IMR-90 (cell line): ENCODE measurements around the gene TACC3. TPM values are rescaled to one million over a fixed set of nuclear protein-coding genes. Genes with fewer than 3 reads are reported as not detected.

Experiments used
- ATAC-seq: fragments of 200-7000 bp; cut with Tn5 transposase; 2 replicates; pipeline ENCODE4 v1.9.1; 2020; ENCODE audit warnings: low read depth, mild to moderate bottlenecking, moderate library complexity
- BruUV-seq: library from RNA; stranded (reverse); fragments of 400-500 nt; replicated peaks from 2 replicates; lab custom pipeline; 2021; lab: Mats Ljungman, UMichigan
- CTCF ChIA-PET: fragments of 300-600 bp; formaldehyde crosslinking; extraction: SDS; loops from one replicate; lab custom pipeline; 2021; ENCODE audit warnings: antibody characterized with exemption; lab: Yijun Ruan, JAX
- POLR2A ChIA-PET: fragments of 300-600 bp; sonication (Branson Sonifier 250); formaldehyde crosslinking; loops from one replicate; lab custom pipeline; 2022; ENCODE audit warnings: antibody characterized with exemption; ENCODE audit not compliant: unreplicated experiment; lab: Charles Lee
- DNase-seq: peaks from one replicate; pipeline ENCODE4 v3.0.0; 2013
- H2AFZ ChIP-seq: replicated peaks from 2 replicates; pipeline ENCODE3; 2013; ENCODE audit warnings: low read length, mild to moderate bottlenecking; ENCODE audit not compliant: poor library complexity
- H2AK5ac ChIP-seq: 2 replicates; pipeline ENCODE4 v1.6.1; 2013; ENCODE audit warnings: low read depth, low read length, inconsistent platforms
- H2AK9ac ChIP-seq: replicated peaks from 2 replicates; pipeline ENCODE3; 2013; ENCODE audit warnings: mild to moderate bottlenecking, low read depth, low read length, moderate library complexity; ENCODE audit not compliant: poor library complexity
- H2BK120ac ChIP-seq: 2 replicates; pipeline ENCODE4 v1.6.1; 2013; ENCODE audit warnings: low read depth, low read length, inconsistent platforms
- H2BK15ac ChIP-seq: 3 replicates; pipeline ENCODE4 v1.6.1; 2013; ENCODE audit warnings: low read depth, low read length, inconsistent platforms
- H2BK20ac ChIP-seq: 2 replicates; pipeline ENCODE4 v1.6.1; 2013; ENCODE audit warnings: low read depth, mild to moderate bottlenecking, inconsistent platforms, low read length, moderate library complexity
- H2BK5ac ChIP-seq: 2 replicates; pipeline ENCODE4 v1.6.1; 2013; ENCODE audit warnings: mild to moderate bottlenecking, low read depth, low read length, inconsistent platforms; ENCODE audit not compliant: poor library complexity, severe bottlenecking
- H3K14ac ChIP-seq: replicated peaks from 2 replicates; pipeline ENCODE4 v1.6.1; 2013; ENCODE audit warnings: low read depth, low read length, inconsistent platforms
- H3K18ac ChIP-seq: 2 replicates; pipeline ENCODE4 v1.6.1; 2013; ENCODE audit warnings: low read depth, low read length, control low read depth
- H3K23ac ChIP-seq: 2 replicates; pipeline ENCODE4 v1.6.1; 2013; ENCODE audit warnings: low read depth, low read length, inconsistent platforms
- H3K27ac ChIP-seq: 2 replicates; pipeline ENCODE4 v1.5.1; 2013; ENCODE audit warnings: mild to moderate bottlenecking, control low read depth, low read length; ENCODE audit not compliant: insufficient read depth
- H3K27me3 ChIP-seq: 2 replicates; pipeline ENCODE4 v1.6.1; 2013; ENCODE audit warnings: low read length; ENCODE audit not compliant: control insufficient read depth, insufficient read depth
- H3K36me3 ChIP-seq: 2 replicates; pipeline ENCODE4 v1.6.1; 2013; ENCODE audit warnings: low read length, mixed read lengths; ENCODE audit not compliant: control insufficient read depth, insufficient read depth
- H3K4ac ChIP-seq: 2 replicates; pipeline ENCODE4 v1.6.1; 2013; ENCODE audit warnings: low read depth, low read length, inconsistent platforms
- H3K4me1 ChIP-seq: 2 replicates; pipeline ENCODE4 v1.6.1; 2013; ENCODE audit warnings: low read length, mixed read lengths; ENCODE audit not compliant: control insufficient read depth, insufficient read depth
- H3K4me2 ChIP-seq: 2 replicates; pipeline ENCODE4 v1.6.1; 2013; ENCODE audit warnings: low read depth, mild to moderate bottlenecking, control low read depth, low read length, moderate library complexity
- H3K4me3 ChIP-seq: 2 replicates; pipeline ENCODE4 v1.5.1; 2013; ENCODE audit warnings: low read depth, mild to moderate bottlenecking, control low read depth, low read length, moderate library complexity; ENCODE audit not compliant: insufficient read depth
- H3K56ac ChIP-seq: 2 replicates; pipeline ENCODE4 v1.6.1; 2013; ENCODE audit warnings: low read length, inconsistent platforms; ENCODE audit not compliant: insufficient read depth; ENCODE audit errors: extremely low read depth
- H3K79me1 ChIP-seq, 2 experiments: 2 replicates each; pipeline ENCODE4 v1.6.1; 2013; ENCODE audit warnings: low read length in 2 of 2, inconsistent platforms in 1 of 2, low read depth in 1 of 2
- H3K9ac ChIP-seq: 2 replicates; pipeline ENCODE4 v1.6.1; 2013; ENCODE audit warnings: low read depth, low read length, control low read depth
- H3K9me1 ChIP-seq: 2 replicates; pipeline ENCODE4 v1.6.1; 2013; ENCODE audit warnings: low read length, inconsistent platforms; ENCODE audit not compliant: insufficient read depth
- H3K9me3 ChIP-seq: 2 replicates; pipeline ENCODE4 v1.6.1; 2013; ENCODE audit warnings: low read length; ENCODE audit not compliant: control insufficient read depth, insufficient read depth
- H4K20me1 ChIP-seq: 2 replicates; pipeline ENCODE4 v1.6.1; 2013; ENCODE audit warnings: low read length, inconsistent platforms; ENCODE audit not compliant: insufficient read depth
- H4K5ac ChIP-seq: 2 replicates; pipeline ENCODE4 v1.6.1; 2013; ENCODE audit warnings: mild to moderate bottlenecking, low read depth, low read length, control low read depth
- H4K8ac ChIP-seq, 2 experiments: 2 replicates each; pipeline ENCODE4 v1.6.1; 2013; ENCODE audit warnings: low read depth in 2 of 2, low read length in 2 of 2, control low read depth in 1 of 2, inconsistent platforms in 1 of 2
- H4K91ac ChIP-seq: 2 replicates; pipeline ENCODE4 v1.6.1; 2013; ENCODE audit warnings: low read depth, low read length, inconsistent platforms; ENCODE audit not compliant: insufficient read depth
- BHLHE40 ChIP-seq: fragments of 150-350 bp; IDR thresholded peaks from 2 replicates; pipeline ENCODE4 v1.6.1; 2016; ENCODE audit warnings: mild to moderate bottlenecking, low read depth, low read length
- CEBPB ChIP-seq: IDR thresholded peaks from 2 replicates; pipeline ENCODE4 v1.6.1; 2012; ENCODE audit warnings: low read depth, low read length, improper control_type of control experiment
- CHD1 ChIP-seq: IDR thresholded peaks from 2 replicates; pipeline ENCODE4 v1.6.1; 2012; ENCODE audit warnings: low read depth, low read length, improper control_type of control experiment
- CTCF ChIP-seq: conservative IDR thresholded peaks from 2 replicates; pipeline ENCODE4 v1.5.1; 2012; ENCODE audit warnings: mild to moderate bottlenecking, low read depth, low read length, improper control_type of control experiment
- ELK1 ChIP-seq: fragments of 150-350 bp; IDR thresholded peaks from 2 replicates; pipeline ENCODE4 v1.6.1; 2016; ENCODE audit warnings: low read depth, mild to moderate bottlenecking, low read length, moderate library complexity, borderline replicate concordance
- FOS ChIP-seq: fragments of 150-350 bp; IDR thresholded peaks from 2 replicates; pipeline ENCODE4 v1.6.1; 2016; ENCODE audit warnings: low read depth, low read length
- MAFK ChIP-seq: IDR thresholded peaks from 2 replicates; pipeline ENCODE4 v1.6.1; 2012; ENCODE audit warnings: low read depth, low read length, improper control_type of control experiment
- MAZ ChIP-seq: IDR thresholded peaks from 2 replicates; pipeline ENCODE4 v1.6.1; 2012; ENCODE audit warnings: low read depth, mild to moderate bottlenecking, low read length, improper control_type of control experiment, moderate library complexity, borderline replicate concordance
- MXI1 ChIP-seq: IDR thresholded peaks from 2 replicates; pipeline ENCODE4 v1.6.1; 2012; ENCODE audit warnings: low read depth, mild to moderate bottlenecking, low read length, moderate library complexity, borderline replicate concordance
- NFE2L2 ChIP-seq: fragments of 150-350 bp; IDR thresholded peaks from 2 replicates; pipeline ENCODE4 v1.6.1; 2016; ENCODE audit warnings: low read depth, mild to moderate bottlenecking, low read length
- POLR2A ChIP-seq: IDR thresholded peaks from 2 replicates; pipeline ENCODE4 v1.6.1; 2012; ENCODE audit warnings: mild to moderate bottlenecking, low read depth, low read length
- RAD21 ChIP-seq: IDR thresholded peaks from 2 replicates; pipeline ENCODE4 v1.6.1; 2012; ENCODE audit warnings: low read length, improper control_type of control experiment
- RCOR1 ChIP-seq: IDR thresholded peaks from 2 replicates; pipeline ENCODE4 v1.6.1; 2012; ENCODE audit warnings: mild to moderate bottlenecking, low read length, improper control_type of control experiment; ENCODE audit not compliant: insufficient replicate concordance
- RFX5 ChIP-seq: IDR thresholded peaks from 2 replicates; pipeline ENCODE4 v1.8.0; 2012; ENCODE audit warnings: low read depth, mild to moderate bottlenecking, low read length, moderate library complexity
- SMC3 ChIP-seq: fragments of 150-350 bp; IDR thresholded peaks from 2 replicates; pipeline ENCODE4 v1.6.1; 2016; ENCODE audit warnings: low read depth, mild to moderate bottlenecking, antibody characterized with exemption, low read length, moderate library complexity
- USF2 ChIP-seq: fragments of 150-350 bp; IDR thresholded peaks from 2 replicates; pipeline ENCODE4 v1.6.1; 2017; ENCODE audit warnings: mild to moderate bottlenecking, antibody characterized with exemption, low read length, low read depth
- WGBS, 2 experiments: methylation state at CpG; one replicate each; pipeline versions ENCODE4 v1.1.5 to v1.1.7; 2013; ENCODE audit warnings: missing lambda C conversion rate in 2 of 2; ENCODE audit not compliant: insufficient read length in 1 of 2; ENCODE audit errors: extremely low coverage in 2 of 2; 5-methylcytosine and 5-hydroxymethylcytosine counted together
- dilution Hi-C: fragments of 300-500 bp; cut with HindIII; formaldehyde crosslinking; loops from one replicate; pipeline ENCODE4 v1.14.3; 2018; ENCODE audit warnings: low sequenced_read_pairs; ENCODE audit not compliant: unreplicated experiment
- in situ Hi-C: fragments of 300-500 bp; cut with MboI; formaldehyde crosslinking; loops from 3 replicates; pipeline ENCODE4 v1.14.3; 2019; ENCODE audit warnings: low sequenced_read_pairs, inconsistent platforms, mixed read lengths
- intact Hi-C: fragments of 100-400 bp; cut with micrococcal nuclease; formaldehyde crosslinking; loops from 2 replicates; pipeline ENCODE4 v1.10.0; 2022
- polyA plus RNA-seq, 3 experiments: library from polyadenylated mRNA; depleted of rRNA; stranded (reverse); fragments of >200 nt; gene quantifications; 2 replicates each; pipeline ENCODE4 v1.2.3, GENCODE V29; 2012; ENCODE audit warnings: low replicate concordance in 1 of 3
- total RNA-seq: library from RNA; depleted of rRNA; stranded (reverse); fragments of >200 nt; gene quantifications from 2 replicates; pipeline ENCODE4 v1.2.3, GENCODE V29; 2012

The TACC3 gene
- total and polyA plus RNA-seq, 2 of the 4 experiments (the other 2 are of a cell fraction) = 15.1 to 49.7 TPM

- Histone ChIP-seq H3K4me2 (no peak overlapping the region), H2BK5ac (no peak overlapping the region), H3K56ac (no peak overlapping the region), H4K20me1 (no peaks in the 10 kb centered on the region), H2BK120ac (no peak overlapping the region), H4K91ac (no peak overlapping the region), H2AFZ (no peak overlapping the region), H3K27me3 (no peaks in the 10 kb centered on the region; the same call in 1 of the 2 replicates), H3K27ac (no peak overlapping the region), H2AK9ac (no peak overlapping the region), H2BK15ac (no peak overlapping the region), H4K5ac (no peak overlapping the region), H3K9me3 (no peaks in the 10 kb centered on the region), H3K18ac (no peak overlapping the region), H3K14ac (no peak overlapping the region), H3K9me1 (no peaks in the 10 kb centered on the region), H3K4me1 (no peaks in the 10 kb centered on the region), H3K36me3 (no peaks in the 10 kb centered on the region), H3K4me3 (no peak overlapping the region), H2AK5ac (no peak overlapping the region), H3K4ac (no peak overlapping the region), H3K23ac (no peak overlapping the region), H2BK20ac (no peak overlapping the region), H3K79me1 (no peaks in the 10 kb centered on the region), H4K8ac (no peak overlapping the region), H3K9ac (no peak overlapping the region)
- DNase-seq = no peak
- dilution Hi-C loops = no loop called here
- CTCF ChIA-PET = no interaction called here
- no peak for TF ChIP-seq RFX5
- no peak for TF ChIP-seq MAFK
- no peak for TF ChIP-seq MAZ
- TF ChIP-seq USF2 = no peak
- no peak for TF ChIP-seq ELK1
- TF ChIP-seq POLR2A = no peak
- no peak for TF ChIP-seq RAD21
- no peak for TF ChIP-seq CHD1
- TF ChIP-seq MXI1 = no peak
- TF ChIP-seq FOS = no peak
- TF ChIP-seq BHLHE40 = no peak
- no peak for TF ChIP-seq CTCF
- TF ChIP-seq NFE2L2 = no peak
- no peak for TF ChIP-seq SMC3
- no peak for TF ChIP-seq RCOR1
- TF ChIP-seq CEBPB = no peak
- in situ Hi-C loops = no loop called here
- 87% methylated on average over 6 of the region's 10 CpGs; no CpG with 5 or more reads in 1 of the 2 experiments for WGBS, 2 experiments
- intact Hi-C loops = no loop called here
- no peak for ATAC-seq
- POLR2A ChIA-PET = no interaction called here
- BruUV-seq = no TSS peak
Observed at GRCh38 chr4:1753294-1753696, 32.0 kb downstream of the TACC3 start.
